ENCODE measurements around the gene TRPM5. TPM values are rescaled to one million over a fixed set of nuclear protein-coding genes. Genes with fewer than 3 reads are reported as not detected.

The TRPM5 gene
- total RNA-seq, 1 experiment from 2014 or later, result not detected

DNA sequence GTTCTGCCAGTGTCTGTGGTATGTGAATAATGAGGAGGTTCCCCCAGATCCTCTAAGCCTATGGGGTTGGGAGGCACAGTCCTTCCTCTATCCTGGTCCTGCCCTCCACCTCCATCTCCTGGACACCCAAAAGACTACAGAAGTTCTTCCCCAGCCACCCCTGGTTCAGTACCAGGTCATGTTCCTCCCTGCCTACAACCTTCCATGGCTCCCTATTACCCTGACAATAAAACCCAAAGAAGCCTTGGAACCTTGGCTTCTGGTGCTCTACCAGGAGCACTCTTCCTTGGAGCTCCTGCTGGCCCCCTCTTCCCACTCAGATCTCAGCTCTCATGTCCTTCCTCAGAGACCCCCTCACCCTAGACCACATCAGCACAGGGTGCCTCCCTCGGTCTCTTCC is 12.9 kb downstream of the TRPM5 start:
- no peak overlapping the region for H3K27ac Mint-ChIP-seq (ENCODE audit: unreplicated experiment)
- H3K4me3 Mint-ChIP-seq (ENCODE audit: low read depth, unreplicated experiment), result no peak overlapping the region
- peaks cover 14% of the 10 kb centered on the region for H3K27me3 Mint-ChIP-seq (ENCODE audit: unreplicated experiment)
- TF ChIP-seq, protein P1, sequence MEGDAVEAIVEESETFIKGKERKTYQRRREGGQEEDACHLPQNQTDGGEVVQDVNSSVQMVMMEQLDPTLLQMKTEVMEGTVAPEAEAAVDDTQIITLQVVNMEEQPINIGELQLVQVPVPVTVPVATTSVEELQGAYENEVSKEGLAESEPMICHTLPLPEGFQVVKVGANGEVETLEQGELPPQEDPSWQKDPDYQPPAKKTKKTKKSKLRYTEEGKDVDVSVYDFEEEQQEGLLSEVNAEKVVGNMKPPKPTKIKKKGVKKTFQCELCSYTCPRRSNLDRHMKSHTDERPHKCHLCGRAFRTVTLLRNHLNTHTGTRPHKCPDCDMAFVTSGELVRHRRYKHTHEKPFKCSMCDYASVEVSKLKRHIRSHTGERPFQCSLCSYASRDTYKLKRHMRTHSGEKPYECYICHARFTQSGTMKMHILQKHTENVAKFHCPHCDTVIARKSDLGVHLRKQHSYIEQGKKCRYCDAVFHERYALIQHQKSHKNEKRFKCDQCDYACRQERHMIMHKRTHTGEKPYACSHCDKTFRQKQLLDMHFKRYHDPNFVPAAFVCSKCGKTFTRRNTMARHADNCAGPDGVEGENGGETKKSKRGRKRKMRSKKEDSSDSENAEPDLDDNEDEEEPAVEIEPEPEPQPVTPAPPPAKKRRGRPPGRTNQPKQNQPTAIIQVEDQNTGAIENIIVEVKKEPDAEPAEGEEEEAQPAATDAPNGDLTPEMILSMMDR (IDR thresholded peaks at IDR 0.05; ENCODE audit: unreplicated experiment), result no peak
- no peaks in the 10 kb centered on the region for H3K9me3 Mint-ChIP-seq (ENCODE audit: low read depth, unreplicated experiment)
- no peaks in the 10 kb centered on the region for H3K36me3 Mint-ChIP-seq (ENCODE audit: insufficient read depth, unreplicated experiment)
- no TSS peak for BruUV-seq (replicated peaks)
- no peaks in the 10 kb centered on the region for H3K4me1 Mint-ChIP-seq (ENCODE audit: low read depth, unreplicated experiment)
- intact Hi-C loops (cut with micrococcal nuclease; ENCODE audit: unreplicated experiment), result loop anchor here (10.0 kb wide), 1 partner anchor 453 kb away; the partner anchor contains the start of gene CDKN1C
- CTCF ChIA-PET, result no interaction called here
- DNase-seq, result no peak

DNA sequence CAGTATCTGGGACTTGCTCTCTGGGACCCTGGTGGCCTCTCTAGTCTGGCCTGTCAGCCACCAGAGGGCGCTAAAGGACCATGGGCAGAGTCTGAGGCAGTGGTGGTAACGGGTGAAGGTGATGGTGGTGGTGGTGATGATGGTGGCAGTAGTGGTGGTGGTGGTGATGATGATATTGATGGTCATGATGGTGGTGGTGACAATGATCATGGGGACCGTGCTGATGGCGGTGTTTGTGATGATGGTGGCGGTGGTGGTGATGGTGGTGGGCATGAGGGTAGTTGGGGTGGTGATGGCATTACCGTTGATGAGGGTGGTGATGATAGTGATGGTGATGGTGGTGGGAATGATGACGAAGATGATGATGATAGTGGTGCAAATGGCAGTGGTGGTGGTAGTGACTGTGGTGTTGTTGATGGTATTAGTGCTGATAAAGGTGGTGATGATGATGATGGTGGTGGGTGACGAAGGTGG is 16.0 kb downstream of the TRPM5 start:
- TF ChIP-seq, protein P1 (IDR thresholded peaks at IDR 0.05; ENCODE audit: unreplicated experiment), result peak; percentile 79
- Mint-ChIP-seq H3K27me3 (ENCODE audit: unreplicated experiment) (peaks cover 31% of the 10 kb centered on the region), H3K4me3 (ENCODE audit: low read depth, unreplicated experiment) (no peak overlapping the region), H3K9me3 (ENCODE audit: low read depth, unreplicated experiment) (no peaks in the 10 kb centered on the region), H3K36me3 (ENCODE audit: insufficient read depth, unreplicated experiment) (no peaks in the 10 kb centered on the region), H3K27ac (ENCODE audit: unreplicated experiment) (no peak overlapping the region), H3K4me1 (ENCODE audit: low read depth, unreplicated experiment) (no peaks in the 10 kb centered on the region)
- intact Hi-C loops (cut with micrococcal nuclease; ENCODE audit: unreplicated experiment), result loop anchor here (1.0 kb wide), 1 partner anchor 103 kb away; no protein-coding TSS in a partner anchor
- peak; percentile 88 for DNase-seq
- CTCF ChIA-PET, result interaction anchor here (4.3 kb wide), 1 partner anchor 103 kb away, joined by 38 read pairs; no protein-coding TSS in a partner anchor
- no TSS peak for BruUV-seq (replicated peaks)

DNA sequence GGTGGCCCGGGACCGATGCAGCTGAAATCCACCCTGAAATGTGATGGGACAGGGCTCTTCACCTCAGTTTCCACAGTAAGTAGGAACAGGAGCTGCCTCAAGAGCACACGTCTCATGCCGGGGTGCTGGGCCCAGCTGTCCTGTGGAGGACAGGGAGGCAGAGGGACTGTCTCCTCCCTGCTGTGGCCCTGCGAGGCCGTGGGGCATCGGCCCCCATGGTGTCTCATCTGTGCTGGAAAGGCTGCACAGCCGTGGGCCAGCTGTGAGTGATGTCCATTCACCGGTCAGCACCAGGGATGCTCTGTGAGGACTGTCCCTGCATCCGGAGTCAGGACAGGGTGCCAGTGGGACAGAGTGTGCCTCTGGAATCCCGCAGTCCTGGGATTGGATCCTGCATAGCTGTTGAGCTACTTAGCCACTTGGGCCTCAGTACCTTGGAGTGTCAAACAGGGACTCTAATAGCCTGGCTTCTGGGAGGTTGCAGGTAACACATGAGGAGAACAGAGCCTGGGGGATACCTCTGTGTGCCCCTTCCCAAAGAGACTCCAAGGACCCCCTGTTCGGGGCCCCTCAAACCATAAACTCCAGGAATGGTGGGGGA is 16.5 kb downstream of the TRPM5 start:
- intact Hi-C loops (cut with micrococcal nuclease; ENCODE audit: unreplicated experiment), result loop anchor here (1.0 kb wide), 1 partner anchor 103 kb away; no protein-coding TSS in a partner anchor
- no peak for DNase-seq
- Mint-ChIP-seq H3K4me3 (ENCODE audit: low read depth, unreplicated experiment) (no peak overlapping the region), H3K27me3 (ENCODE audit: unreplicated experiment) (peaks cover 34% of the 10 kb centered on the region), H3K36me3 (ENCODE audit: insufficient read depth, unreplicated experiment) (no peaks in the 10 kb centered on the region), H3K9me3 (ENCODE audit: low read depth, unreplicated experiment) (no peaks in the 10 kb centered on the region), H3K4me1 (ENCODE audit: low read depth, unreplicated experiment) (no peaks in the 10 kb centered on the region), H3K27ac (ENCODE audit: unreplicated experiment) (no peak overlapping the region)
- BruUV-seq (replicated peaks), result no TSS peak
- TF ChIP-seq, protein P1 (IDR thresholded peaks at IDR 0.05; ENCODE audit: unreplicated experiment), result no peak
- CTCF ChIA-PET, result interaction anchor here (1.0 to 4.3 kb wide), 2 partner anchors 104 to 464 kb away, joined by 3 to 38 read pairs; no protein-coding TSS in a partner anchor

DNA sequence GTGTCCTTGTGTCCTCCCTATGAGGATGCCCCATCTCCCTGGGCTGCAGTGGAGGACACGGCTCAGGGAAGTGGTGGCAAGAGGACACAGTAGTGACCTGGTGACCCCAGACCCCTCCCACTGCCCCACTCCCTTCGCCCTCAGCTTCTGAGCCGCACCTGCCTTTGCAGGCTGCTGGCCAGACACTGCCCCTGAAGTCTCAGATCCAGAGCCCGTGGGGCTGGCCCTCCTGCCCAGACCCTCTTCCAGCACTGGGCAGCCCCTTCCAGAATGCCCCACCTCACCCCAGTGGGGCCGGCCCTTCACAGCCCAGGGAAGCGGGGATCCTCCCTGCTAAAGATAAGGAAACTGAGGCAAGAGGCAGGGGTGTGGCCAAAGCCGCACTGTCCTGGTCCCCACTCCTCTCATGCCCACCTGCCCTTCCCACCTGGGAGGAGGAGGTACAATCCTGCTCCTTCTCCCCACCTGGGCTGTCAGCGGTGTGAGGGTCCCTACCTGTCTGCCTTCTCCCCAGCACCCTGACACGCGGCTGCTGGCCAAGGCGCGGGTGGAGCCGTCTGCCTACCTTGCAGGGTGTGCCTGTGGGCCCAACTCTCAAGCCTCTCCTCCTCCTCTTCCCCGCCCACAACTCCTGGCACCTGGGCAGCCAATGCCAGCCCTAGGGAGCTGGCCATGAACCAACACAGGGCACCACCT is 17.3 kb downstream of the TRPM5 start:
- Mint-ChIP-seq H3K36me3 (ENCODE audit: insufficient read depth, unreplicated experiment) (no peaks in the 10 kb centered on the region), H3K27ac (ENCODE audit: unreplicated experiment) (no peak overlapping the region), H3K9me3 (ENCODE audit: low read depth, unreplicated experiment) (no peaks in the 10 kb centered on the region), H3K4me3 (ENCODE audit: low read depth, unreplicated experiment) (no peak overlapping the region), H3K27me3 (ENCODE audit: unreplicated experiment) (peaks cover 34% of the 10 kb centered on the region), H3K4me1 (ENCODE audit: low read depth, unreplicated experiment) (no peaks in the 10 kb centered on the region)
- CTCF ChIA-PET, result interaction anchor here (1.0 to 4.3 kb wide), 2 partner anchors 105 to 465 kb away, joined by 3 to 38 read pairs; no protein-coding TSS in a partner anchor
- no TSS peak for BruUV-seq (replicated peaks)
- intact Hi-C loops (cut with micrococcal nuclease; ENCODE audit: unreplicated experiment), result no loop called here
- DNase-seq, result no peak
- TF ChIP-seq, protein P1 (IDR thresholded peaks at IDR 0.05; ENCODE audit: unreplicated experiment), result no peak

All from Calu3 (cell line).